GM21367 (cell line): ENCODE data around the gene TMEM150C.

ENCODE experiments used
- ATAC-seq: cut with Tn5 transposase; IDR thresholded peaks from one replicate; pipeline ENCODE4 v1.9.1; 2021; ENCODE audit not compliant: unreplicated experiment

The TMEM150C gene

DNA sequence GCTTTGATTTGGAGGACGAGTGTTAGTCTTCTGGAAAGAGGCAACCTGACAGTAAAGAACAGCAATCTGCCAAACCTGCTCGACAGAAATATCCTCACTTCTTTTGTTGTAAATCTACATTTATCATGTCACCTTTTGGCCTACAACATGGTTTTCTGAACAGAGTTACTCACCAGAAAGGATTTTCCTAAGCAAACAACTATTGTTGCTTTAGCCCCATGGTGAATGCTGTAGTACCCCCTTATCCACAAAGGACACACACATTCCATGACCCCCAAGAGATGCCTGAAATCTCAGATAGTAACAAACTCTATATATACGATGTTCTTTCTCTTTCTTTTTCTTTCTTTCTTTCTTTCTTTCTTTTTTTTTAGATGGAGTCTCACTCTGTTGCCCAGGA, 42.7 kb downstream of the TMEM150C start:
- ATAC-seq = no peak

GRCh38 chr4:82517043-82517442, 44.7 kb downstream of the TMEM150C start:
- no peak for ATAC-seq

DNA sequence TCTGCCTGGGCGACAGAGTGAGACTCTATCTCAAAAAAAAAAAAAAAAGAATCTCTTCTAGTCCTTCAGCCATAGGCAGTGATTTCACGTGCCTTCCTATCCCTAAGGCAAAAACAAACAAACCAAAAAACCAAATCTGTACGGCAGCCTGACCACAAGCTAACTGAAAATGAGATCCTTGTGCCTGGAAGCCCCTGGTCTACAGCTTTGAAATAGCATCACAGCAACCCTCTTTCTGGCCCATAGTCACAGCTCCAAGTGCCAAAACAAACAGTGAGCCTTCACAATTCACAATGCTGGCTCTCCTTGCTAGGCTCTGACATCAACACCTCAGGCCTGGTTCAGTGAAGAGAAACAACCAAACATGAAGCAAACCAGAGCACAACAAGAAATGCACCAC, 46.1 kb downstream of the TMEM150C start:
- no peak for ATAC-seq

GRCh38 chr4:82513382-82513781, 48.4 kb downstream of the TMEM150C start:
- ATAC-seq = no peak

DNA sequence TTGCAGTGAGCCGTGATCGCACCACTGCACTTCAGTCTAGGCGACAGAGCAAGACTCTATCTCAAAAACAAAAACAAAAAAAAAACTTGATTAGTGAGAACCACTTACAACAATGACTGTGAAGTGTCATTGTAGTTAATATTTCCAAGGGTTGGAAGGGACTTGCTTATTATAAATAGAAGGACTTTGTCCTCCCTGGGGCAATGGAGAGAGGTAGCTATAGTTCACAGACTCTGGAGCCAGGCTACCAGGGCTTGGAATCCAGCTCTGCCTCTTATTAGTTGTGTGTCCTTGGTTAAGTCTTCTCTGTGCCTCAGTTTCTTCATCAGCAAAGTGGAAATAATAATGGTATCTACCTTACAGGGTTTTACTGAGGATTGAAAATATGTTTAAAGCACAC, 51.6 kb downstream of the TMEM150C start:
- ATAC-seq = no peak

- ATAC-seq = no peak
Measured at GRCh38 chr4:82508806-82509428, 52.9 kb downstream of the TMEM150C start.

DNA sequence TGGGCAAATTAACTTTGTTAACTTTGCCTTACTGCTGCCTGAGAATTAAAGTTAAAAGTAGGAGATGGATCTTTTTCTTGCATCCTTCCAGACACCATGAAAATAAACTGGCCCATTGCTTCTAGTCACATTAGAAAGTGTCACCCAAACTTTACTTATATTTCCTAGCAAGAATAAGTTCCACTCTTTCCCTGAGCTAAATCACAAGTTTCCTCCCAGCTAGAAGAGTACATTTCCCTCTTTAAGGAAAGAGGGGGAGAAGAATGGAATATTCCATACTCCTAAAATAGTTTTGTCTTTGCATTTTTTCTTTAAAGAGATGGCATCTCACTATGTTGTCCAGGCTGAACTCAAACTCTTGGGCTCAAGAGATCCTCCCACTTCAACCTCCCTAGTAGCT, 53.8 kb downstream of the TMEM150C start:
- ATAC-seq = no peak

DNA sequence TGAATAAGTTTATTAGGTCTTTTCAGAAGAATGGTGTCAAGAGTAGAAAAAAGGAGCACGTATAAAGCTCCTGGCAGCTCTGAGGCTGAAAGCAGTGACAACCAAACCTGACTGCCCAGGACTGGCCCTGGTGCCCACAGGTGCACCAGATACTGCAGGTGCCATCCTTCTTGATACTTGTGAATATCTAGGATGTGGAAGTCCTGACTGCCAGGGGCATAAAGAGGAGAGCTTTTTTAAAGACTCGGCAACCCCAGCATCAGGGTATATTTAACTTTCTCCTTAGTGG, 60.7 kb downstream of the TMEM150C start:
- no peak for ATAC-seq

DNA sequence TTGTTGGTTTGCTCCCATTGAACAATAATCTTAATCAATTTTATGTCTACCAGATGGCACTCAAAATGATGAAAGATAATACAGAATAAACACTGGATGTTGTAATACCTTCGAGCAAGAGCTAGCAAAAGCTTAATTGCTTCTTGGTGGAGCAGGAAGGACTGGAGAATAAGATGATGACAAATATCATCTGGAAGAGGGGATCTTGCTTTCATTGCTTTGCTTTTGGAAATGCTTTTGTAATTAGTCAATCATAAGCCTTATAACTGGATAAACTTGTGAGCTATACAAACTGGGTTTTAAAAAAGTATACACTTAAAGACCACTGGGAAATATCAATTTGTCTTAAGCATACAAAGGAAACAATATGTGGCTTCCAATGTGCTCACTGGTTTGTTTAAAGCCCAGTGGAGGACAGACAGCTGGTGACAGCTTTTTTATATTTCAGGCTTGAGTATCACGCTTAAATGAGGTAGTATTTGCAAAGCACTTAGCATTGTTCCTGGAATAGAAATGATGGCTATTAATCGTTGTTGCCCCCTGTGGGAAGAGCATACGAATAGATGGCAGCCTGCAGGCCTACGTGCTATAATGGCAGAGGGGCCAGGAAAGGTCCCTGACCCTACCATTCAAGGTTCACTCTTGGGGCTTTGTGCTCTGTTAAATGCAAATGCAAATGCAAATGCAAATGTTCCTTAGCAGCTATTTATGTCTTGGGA, 61.2 kb downstream of the TMEM150C start:
- no peak for ATAC-seq

- ATAC-seq = no peak
Measured at GRCh38 chr4:82499738-82500434, 61.9 kb downstream of the TMEM150C start.

DNA sequence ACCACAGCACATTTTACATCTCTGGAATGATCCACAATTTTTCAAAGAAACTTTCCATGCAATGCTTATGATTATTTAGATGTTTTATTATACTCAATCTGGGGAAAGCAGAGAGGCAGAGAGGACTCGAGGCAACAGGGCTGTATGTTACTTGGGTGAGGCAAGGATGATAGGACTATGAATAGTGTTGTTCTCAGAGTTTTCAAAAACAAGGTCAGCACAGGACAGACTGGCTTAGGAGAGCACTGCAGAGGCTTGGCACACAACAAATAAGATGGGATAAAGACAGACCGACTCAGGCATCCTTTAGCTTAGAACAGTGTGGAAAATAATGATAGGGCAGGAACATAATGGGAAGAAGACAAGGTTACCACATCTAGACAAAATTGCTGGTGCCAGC, 65.4 kb downstream of the TMEM150C start:
- ATAC-seq = no peak

DNA sequence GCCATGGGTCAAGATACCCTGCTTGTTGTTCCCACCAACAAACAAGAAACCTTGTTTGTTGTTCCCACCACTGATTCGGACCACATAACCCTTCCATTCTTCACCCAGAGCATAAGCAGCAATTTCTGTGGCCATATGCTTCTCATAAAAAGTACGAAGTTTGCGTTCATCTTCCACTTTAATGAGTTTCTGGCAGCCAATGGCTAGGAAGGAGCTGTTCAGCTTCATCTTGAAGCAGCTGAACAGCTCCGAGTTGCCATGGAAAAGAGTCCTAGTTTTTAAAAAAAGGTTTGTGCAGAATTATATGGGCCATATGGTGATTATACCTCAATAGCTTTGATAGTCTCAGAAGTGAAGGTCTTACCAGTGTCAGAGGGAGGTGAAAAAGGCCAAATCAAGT, 66.1 kb downstream of the TMEM150C start:
- ATAC-seq = no peak

- no peak for ATAC-seq
Measured at GRCh38 chr4:82493721-82494425, 67.9 kb downstream of the TMEM150C start.

- no peak for ATAC-seq
Measured at GRCh38 chr4:82491251-82491960, 70.4 kb downstream of the TMEM150C start.

- ATAC-seq = no peak
Measured at GRCh38 chr4:82489987-82490386, 71.8 kb downstream of the TMEM150C start.

DNA sequence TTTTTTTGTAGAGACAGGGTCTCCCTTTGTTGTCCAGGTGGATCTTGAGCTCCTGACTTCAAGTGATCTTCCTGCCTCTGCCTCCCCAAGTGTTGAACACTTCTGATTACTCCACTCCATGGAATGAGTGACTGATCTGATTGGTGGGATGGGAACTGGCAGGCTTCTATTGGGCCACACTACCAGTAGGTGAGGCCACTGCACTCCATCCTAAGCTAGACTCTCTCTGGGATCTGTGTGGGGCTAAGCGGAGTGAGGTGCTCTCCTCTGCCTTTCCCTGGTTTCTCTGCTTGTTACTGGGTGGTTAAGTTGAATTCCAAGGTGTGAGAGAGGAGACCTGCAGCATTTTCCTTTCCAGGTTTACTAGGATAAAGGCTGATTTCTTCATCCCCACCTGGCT, 72.7 kb downstream of the TMEM150C start:
- ATAC-seq = no peak

GRCh38 chr4:82484996-82485783, 76.6 kb downstream of the TMEM150C start:
- no peak for ATAC-seq

DNA sequence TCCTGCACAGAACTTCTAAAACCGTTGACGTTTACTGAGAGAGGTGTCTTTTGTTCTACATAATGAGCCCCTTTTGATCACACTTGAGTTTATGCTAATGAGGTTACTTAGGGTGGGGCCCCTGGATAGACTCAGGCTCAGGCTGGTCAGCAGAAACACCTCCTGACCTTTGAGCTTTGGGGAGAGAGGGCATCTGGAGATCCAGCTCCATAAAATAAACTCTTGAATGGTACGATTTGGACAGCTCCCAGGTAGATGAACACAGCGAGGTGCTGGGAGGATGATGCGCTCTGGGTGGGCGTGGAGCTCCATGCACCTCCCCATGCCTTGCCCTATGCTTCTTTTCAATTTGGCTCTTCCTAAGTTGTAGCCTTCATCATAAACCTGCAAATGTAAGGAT, 79.4 kb downstream of the TMEM150C start:
- no peak for ATAC-seq

- no peak for ATAC-seq
Measured at GRCh38 chr4:82481506-82481840, 80.3 kb downstream of the TMEM150C start.

DNA sequence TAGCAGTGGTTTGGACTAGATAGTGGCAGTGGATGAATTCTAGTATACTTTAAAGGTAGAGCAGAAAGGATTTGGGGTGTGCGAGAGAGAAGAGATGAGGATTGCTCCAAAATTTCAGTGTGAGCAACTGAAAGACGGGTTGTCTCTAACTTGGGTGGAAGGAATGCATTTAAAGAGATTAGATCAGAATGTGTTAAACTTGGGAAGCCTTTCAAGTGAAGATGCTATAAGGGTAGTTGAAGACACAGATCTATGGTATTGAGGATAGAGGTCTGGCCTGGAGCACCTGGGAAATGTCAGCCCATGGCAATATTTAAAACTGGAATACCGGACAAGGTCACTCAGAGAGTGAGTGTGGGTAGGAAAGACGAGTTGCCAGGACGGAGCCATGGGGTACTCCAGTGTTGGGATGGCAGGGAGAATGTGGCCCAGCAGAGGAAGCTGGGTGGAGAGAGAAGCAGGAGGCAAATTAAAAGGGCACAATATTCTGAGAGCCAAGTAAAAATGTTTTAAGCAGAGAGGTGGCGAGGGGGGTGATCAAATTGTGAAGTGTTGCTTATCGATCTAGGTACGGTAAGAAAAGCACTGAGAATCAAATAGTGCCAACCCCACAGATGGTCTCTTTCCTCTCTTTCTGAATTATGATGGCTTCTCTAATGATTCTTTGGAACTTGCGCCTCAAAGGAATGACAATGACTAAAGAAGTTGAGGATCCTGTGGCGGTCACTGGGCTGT, 80.8 kb downstream of the TMEM150C start:
- no peak for ATAC-seq
